ENCODE data around the gene S100A3. TPM values are rescaled to one million over a fixed set of nuclear protein-coding genes. Genes with fewer than 3 reads are reported as not detected.

S100A3 gene
- polyA plus RNA-seq, 1 donor from 2014 or later, result not detected

DNA sequence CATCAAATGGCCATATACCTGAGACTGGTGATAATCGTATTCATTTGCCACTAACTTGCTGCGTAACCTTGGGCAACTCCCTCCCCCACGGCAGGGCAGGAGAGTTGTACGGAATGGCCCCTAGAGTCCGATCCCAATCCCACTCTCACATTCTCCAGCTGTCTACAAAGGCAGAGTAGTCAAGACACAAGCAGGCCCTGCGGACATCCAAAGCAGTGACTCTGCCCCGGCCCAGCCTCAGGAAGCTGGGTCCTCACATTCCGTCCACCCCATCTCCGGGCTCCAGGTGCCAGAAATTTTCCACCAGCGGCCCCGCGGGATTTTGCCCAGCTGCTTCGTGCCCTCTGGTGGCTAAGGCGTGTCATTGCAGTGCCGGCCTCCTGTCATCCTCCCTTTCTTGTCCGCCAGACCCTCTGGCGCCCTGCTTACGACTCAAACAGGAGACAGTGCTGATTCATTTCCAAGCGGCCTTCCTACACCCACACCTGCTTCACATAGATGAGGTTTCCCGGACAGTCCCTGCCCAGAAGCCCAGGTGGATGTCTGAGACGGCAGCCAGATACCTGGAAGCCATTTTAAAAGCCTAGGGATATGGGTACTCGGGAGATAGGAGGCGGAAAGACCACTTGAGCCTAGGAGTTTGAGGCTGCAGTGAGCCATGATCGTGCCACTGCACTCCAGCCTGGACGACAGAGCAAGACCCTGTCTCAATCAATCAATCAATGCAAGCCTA lies 19.5 kb upstream of the S100A3 start:
- Histone ChIP-seq H3K4me3 (ENCODE audit: low read length) (no peak overlapping the region), H3K9me3 (ENCODE audit: low read length) (no peaks in the 10 kb centered on the region), H3K36me3 (ENCODE audit: insufficient read depth, low read length) (no peaks in the 10 kb centered on the region), H3K9me2 (ENCODE audit: insufficient read depth, low read length) (no peaks in the 10 kb centered on the region), H3K4me2 (ENCODE audit: low read length) (no peak overlapping the region), H3K9ac (ENCODE audit: low read length) (no peak overlapping the region), H3K27me3 (ENCODE audit: insufficient read depth, low read depth, low read length) (no peaks in the 10 kb centered on the region), H3F3A (ENCODE audit: insufficient read depth, low read length, poor library complexity, severe bottlenecking) (no peaks in the 10 kb centered on the region), H4K20me1 (ENCODE audit: insufficient read depth) (no peaks in the 10 kb centered on the region), H3K79me2 (replicated peaks; ENCODE audit: insufficient read depth, low read length) (no peaks in the 10 kb centered on the region), H2AFZ (ENCODE audit: low read depth, low read length) (no peak overlapping the region), H3K27ac (ENCODE audit: low read length) (no peak overlapping the region)
- TF ChIP-seq EP300 (conservative IDR thresholded peaks at IDR 0.05; ENCODE audit: poor library complexity, severe bottlenecking) (no peak), MXI1 (conservative IDR thresholded peaks at IDR 0.05; ENCODE audit: poor library complexity, severe bottlenecking) (no peak), SMC3 (conservative IDR thresholded peaks at IDR 0.05; ENCODE audit: poor library complexity) (peak; percentile 73), RAD21 (conservative IDR thresholded peaks at IDR 0.05) (peak; percentile 60)
- TF ChIP-seq, protein P1, sequence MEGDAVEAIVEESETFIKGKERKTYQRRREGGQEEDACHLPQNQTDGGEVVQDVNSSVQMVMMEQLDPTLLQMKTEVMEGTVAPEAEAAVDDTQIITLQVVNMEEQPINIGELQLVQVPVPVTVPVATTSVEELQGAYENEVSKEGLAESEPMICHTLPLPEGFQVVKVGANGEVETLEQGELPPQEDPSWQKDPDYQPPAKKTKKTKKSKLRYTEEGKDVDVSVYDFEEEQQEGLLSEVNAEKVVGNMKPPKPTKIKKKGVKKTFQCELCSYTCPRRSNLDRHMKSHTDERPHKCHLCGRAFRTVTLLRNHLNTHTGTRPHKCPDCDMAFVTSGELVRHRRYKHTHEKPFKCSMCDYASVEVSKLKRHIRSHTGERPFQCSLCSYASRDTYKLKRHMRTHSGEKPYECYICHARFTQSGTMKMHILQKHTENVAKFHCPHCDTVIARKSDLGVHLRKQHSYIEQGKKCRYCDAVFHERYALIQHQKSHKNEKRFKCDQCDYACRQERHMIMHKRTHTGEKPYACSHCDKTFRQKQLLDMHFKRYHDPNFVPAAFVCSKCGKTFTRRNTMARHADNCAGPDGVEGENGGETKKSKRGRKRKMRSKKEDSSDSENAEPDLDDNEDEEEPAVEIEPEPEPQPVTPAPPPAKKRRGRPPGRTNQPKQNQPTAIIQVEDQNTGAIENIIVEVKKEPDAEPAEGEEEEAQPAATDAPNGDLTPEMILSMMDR (IDR thresholded peaks at IDR 0.05; ENCODE audit: poor library complexity, severe bottlenecking), result peak; percentile 71

- Histone ChIP-seq H3K9me3 (ENCODE audit: low read length) (no peaks in the 10 kb centered on the region), H3K79me2 (replicated peaks; ENCODE audit: insufficient read depth, low read length) (no peaks in the 10 kb centered on the region), H3K9ac (ENCODE audit: low read length) (no peak overlapping the region), H3K36me3 (ENCODE audit: insufficient read depth, low read length) (no peaks in the 10 kb centered on the region), H3F3A (ENCODE audit: insufficient read depth, low read length, poor library complexity, severe bottlenecking) (no peaks in the 10 kb centered on the region), H4K20me1 (ENCODE audit: insufficient read depth) (no peaks in the 10 kb centered on the region), H3K27me3 (ENCODE audit: insufficient read depth, low read depth, low read length) (no peaks in the 10 kb centered on the region), H3K4me2 (ENCODE audit: low read length) (no peak overlapping the region), H2AFZ (ENCODE audit: low read depth, low read length) (no peak overlapping the region), H3K9me2 (ENCODE audit: insufficient read depth, low read length) (no peaks in the 10 kb centered on the region), H3K27ac (ENCODE audit: low read length) (no peak overlapping the region), H3K4me3 (ENCODE audit: low read length) (no peak overlapping the region)
- TF ChIP-seq TAF1 (IDR thresholded peaks at IDR 0.05; ENCODE audit: low read depth) (no peak), POLR2AphosphoS5 (IDR thresholded peaks at IDR 0.05) (no peak), EZH2 (IDR thresholded peaks at IDR 0.05; ENCODE audit: borderline replicate concordance, insufficient read depth, low read length, poor library complexity, severe bottlenecking) (no peak), SMC3 (conservative IDR thresholded peaks at IDR 0.05; ENCODE audit: poor library complexity) (no peak), RAD21 (conservative IDR thresholded peaks at IDR 0.05) (no peak), MXI1 (conservative IDR thresholded peaks at IDR 0.05; ENCODE audit: poor library complexity, severe bottlenecking) (no peak)
- TF ChIP-seq, protein P1 (IDR thresholded peaks at IDR 0.05; ENCODE audit: poor library complexity, severe bottlenecking), result no peak
These were observed 18.7 kb upstream of the S100A3 start for GRCh38 chr1:153567621-153568366.

Data from neural cell (in vitro differentiated cells).